OCI-LY1 (cell line): ENCODE results near the gene TMIE.
A peak's percentile ranks its signal among the peaks of the same experiment; 100 is the strongest.

Source experiments
- H2AFZ ChIP-seq: fragments of 200-600 bp; sonication (generic), shearing (Covaris generic); 2 replicates; pipeline ENCODE4 v1.6.0; 2014; ENCODE audit warnings: antibody characterized with exemption, mild to moderate bottlenecking, low read length
- H3F3A ChIP-seq: fragments of 200-600 bp; sonication (generic), shearing (Covaris generic); 2 replicates; pipeline ENCODE4 v1.6.0; 2014; ENCODE audit warnings: mild to moderate bottlenecking, antibody characterized with exemption, low read length, moderate library complexity; ENCODE audit not compliant: insufficient read depth
- H3K27ac ChIP-seq: fragments of 200-600 bp; sonication (generic); 2 replicates; pipeline ENCODE4 v1.5.1; 2014; ENCODE audit warnings: low read length, mixed run types, mild to moderate bottlenecking, low read depth; ENCODE audit not compliant: poor library complexity, severe bottlenecking
- H3K27me3 ChIP-seq: fragments of 200-600 bp; sonication (generic); 2 replicates; pipeline ENCODE4 v1.6.0; 2014; ENCODE audit warnings: antibody characterized with exemption, mild to moderate bottlenecking, low read length, moderate library complexity; ENCODE audit not compliant: insufficient read depth
- H3K36me3 ChIP-seq: fragments of 200-600 bp; sonication (generic); 2 replicates; pipeline ENCODE4 v1.6.1; 2014; ENCODE audit warnings: mild to moderate bottlenecking, antibody characterized with exemption, low read length, moderate library complexity, mixed read lengths; ENCODE audit not compliant: insufficient read depth
- H3K4me1 ChIP-seq: fragments of 200-600 bp; sonication (generic); 2 replicates; pipeline ENCODE4 v1.5.1; 2014; ENCODE audit warnings: mild to moderate bottlenecking, low read length, moderate library complexity; ENCODE audit not compliant: insufficient read depth, severe bottlenecking
- H3K4me2 ChIP-seq: fragments of 200-600 bp; sonication (generic), shearing (Covaris generic); 2 replicates; pipeline ENCODE4 v1.6.1; 2014; ENCODE audit warnings: low read length
- H3K4me3 ChIP-seq: fragments of 200-600 bp; sonication (generic); 2 replicates; pipeline ENCODE4 v1.5.1; 2014; ENCODE audit warnings: low read length, low read depth, mild to moderate bottlenecking, mixed read lengths; ENCODE audit not compliant: poor library complexity, severe bottlenecking
- H3K79me2 ChIP-seq: fragments of 200-600 bp; shearing (Covaris generic); 2 replicates; pipeline ENCODE4 v1.6.1; 2016; ENCODE audit warnings: mixed run types, low read length, mixed read lengths; ENCODE audit not compliant: insufficient read depth
- H3K9ac ChIP-seq: fragments of 200-600 bp; sonication (generic), shearing (Covaris generic); 2 replicates; pipeline ENCODE4 v1.6.1; 2014; ENCODE audit warnings: mild to moderate bottlenecking, low read length, mixed read lengths
- H3K9me2 ChIP-seq: fragments of 200-600 bp; sonication (generic), shearing (Covaris generic); 2 replicates; pipeline ENCODE4 v1.6.1; 2014; ENCODE audit warnings: low read depth, mild to moderate bottlenecking, low read length, mixed read lengths
- H3K9me3 ChIP-seq: fragments of 200-600 bp; shearing (Covaris generic); 2 replicates; pipeline ENCODE4 v1.6.1; 2014; ENCODE audit warnings: low read length, mixed read lengths
- H4K20me1 ChIP-seq: fragments of 200-600 bp; sonication (generic), shearing (Covaris generic); 2 replicates; pipeline ENCODE4 v1.6.0; 2016; ENCODE audit warnings: mild to moderate bottlenecking, low read length; ENCODE audit not compliant: insufficient read depth
- CTCF ChIP-seq: fragments of 200-600 bp; sonication (generic), shearing (Covaris generic); IDR thresholded peaks from 2 replicates; pipeline ENCODE4 v1.5.1; 2017; ENCODE audit warnings: mild to moderate bottlenecking, antibody characterized with exemption, low read length, moderate library complexity, mixed read lengths
- EZH2 ChIP-seq: fragments of 200-600 bp; sonication (generic), shearing (Covaris generic); IDR thresholded peaks from 2 replicates; pipeline ENCODE4 v1.8.0; 2017; ENCODE audit warnings: borderline replicate concordance, mixed run types, mild to moderate bottlenecking, antibody characterized with exemption, low read length, moderate library complexity, mixed read lengths

The TMIE gene

GRCh38 chr3:46661776-46662766 is 39.1 kb upstream of the TMIE start:
- no peaks in the 10 kb centered on the region for H3K27me3 ChIP-seq
- H4K20me1 ChIP-seq, result no peaks in the 10 kb centered on the region
- no peaks in the 10 kb centered on the region for H3K9me2 ChIP-seq
- no peaks in the 10 kb centered on the region for H3K36me3 ChIP-seq
- H3K27ac ChIP-seq, result no peak overlapping the region
- H3K4me3 ChIP-seq, result no peak overlapping the region
- no peak overlapping the region for H3K4me2 ChIP-seq
- no peaks in the 10 kb centered on the region for H3K79me2 ChIP-seq
- H3F3A ChIP-seq, result no peaks in the 10 kb centered on the region
- H3K9me3 ChIP-seq, result no peaks in the 10 kb centered on the region
- no peaks in the 10 kb centered on the region for H3K4me1 ChIP-seq
- no peak overlapping the region for H3K9ac ChIP-seq
- no peak overlapping the region for H2AFZ ChIP-seq
- TF ChIP-seq EZH2 (no peak), CTCF (no peak)

GRCh38 chr3:46662771-46663551 is 38.2 kb upstream of the TMIE start:
- Histone ChIP-seq H3K4me2 (no peak overlapping the region), H3K27me3 (no peaks in the 10 kb centered on the region), H3K9ac (no peak overlapping the region), H3K36me3 (no peaks in the 10 kb centered on the region), H2AFZ (no peak overlapping the region), H3F3A (no peaks in the 10 kb centered on the region), H3K9me2 (no peaks in the 10 kb centered on the region), H3K79me2 (no peaks in the 10 kb centered on the region), H3K27ac (no peak overlapping the region), H3K4me1 (no peaks in the 10 kb centered on the region), H4K20me1 (no peaks in the 10 kb centered on the region), H3K9me3 (no peaks in the 10 kb centered on the region), H3K4me3 (no peak overlapping the region)
- TF ChIP-seq EZH2 (no peak), CTCF (no peak)

- H3F3A ChIP-seq, result no peaks in the 10 kb centered on the region
- H3K36me3 ChIP-seq, result no peaks in the 10 kb centered on the region
- no peaks in the 10 kb centered on the region for H4K20me1 ChIP-seq
- H2AFZ ChIP-seq, result no peak overlapping the region
- H3K9ac ChIP-seq, result no peak overlapping the region
- no peak overlapping the region for H3K4me2 ChIP-seq
- no peak overlapping the region for H3K27ac ChIP-seq
- TF ChIP-seq CTCF (peak; percentile 23; the same call in 1 of the 2 replicates), EZH2 (no peak)
- no peaks in the 10 kb centered on the region for H3K9me3 ChIP-seq
- no peaks in the 10 kb centered on the region for H3K79me2 ChIP-seq
- no peaks in the 10 kb centered on the region for H3K9me2 ChIP-seq
- H3K4me3 ChIP-seq, result no peak overlapping the region
- no peaks in the 10 kb centered on the region for H3K27me3 ChIP-seq
- no peaks in the 10 kb centered on the region for H3K4me1 ChIP-seq
Observed at GRCh38 chr3:46663591-46664135, 37.5 kb upstream of the TMIE start.
